CD4-positive, alpha-beta T cell treated with Interferon alpha-2 for 1 hour (primary cell): ENCODE results near the gene MAML2.
A peak's percentile ranks its signal among the peaks of the same experiment; 100 is the strongest.

Experiments
- DNase-seq, 2 donors: peaks; one replicate each; pipeline ENCODE4 v3.0.0-alpha.2; 2020 to 2022

The MAML2 gene

DNA sequence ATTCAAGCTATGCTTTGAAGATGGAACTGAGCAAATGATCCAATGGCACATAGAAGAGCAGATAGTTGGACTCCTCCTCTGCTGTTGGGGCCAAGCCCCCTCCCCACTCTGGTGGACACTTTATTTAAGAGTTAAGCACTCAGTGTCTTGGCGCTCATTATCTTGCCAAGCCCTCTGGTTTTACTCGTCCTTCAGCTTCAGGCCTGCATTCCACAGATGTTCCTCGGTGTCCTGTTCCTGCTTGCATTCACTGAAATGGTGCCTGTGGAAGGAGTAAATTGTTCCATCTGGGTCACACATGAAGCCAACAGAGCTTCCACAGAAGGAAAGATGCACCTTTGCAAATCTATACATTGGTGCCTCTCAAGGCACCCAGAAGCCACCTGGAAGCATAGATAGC lies 26.1 kb downstream of the MAML2 start:
- no peak for DNase-seq

GRCh38 chr11:96315476-96315875 lies 27.5 kb downstream of the MAML2 start:
- no peak for DNase-seq

- no peak for DNase-seq
Measured at GRCh38 chr11:96314326-96315020, 28.5 kb downstream of the MAML2 start.

GRCh38 chr11:96313163-96313562 lies 29.8 kb downstream of the MAML2 start:
- no peak for DNase-seq

GRCh38 chr11:96311120-96311568 lies 31.9 kb downstream of the MAML2 start:
- DNase-seq, result no peak

GRCh38 chr11:96310236-96310635 lies 32.8 kb downstream of the MAML2 start:
- DNase-seq, result no peak

DNA sequence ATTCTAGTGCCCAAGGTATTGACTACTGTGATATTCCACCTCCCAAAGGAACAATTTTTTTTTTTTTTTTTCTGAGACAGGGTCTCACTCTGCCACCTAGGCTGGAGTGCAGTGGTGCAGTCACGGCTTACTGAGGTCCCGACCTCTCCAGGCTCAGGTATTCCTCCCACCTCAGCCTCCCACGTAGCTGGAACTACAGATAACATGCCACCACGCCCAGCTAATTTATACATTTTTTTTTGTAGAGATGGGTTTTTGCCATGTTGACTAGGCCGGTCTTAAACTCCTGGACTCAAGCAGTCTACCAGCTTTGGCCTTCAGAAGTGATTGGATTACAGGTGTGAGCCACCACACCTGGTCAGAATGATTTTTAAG lies 33.4 kb downstream of the MAML2 start:
- no peak for DNase-seq

GRCh38 chr11:96309016-96309642 lies 33.9 kb downstream of the MAML2 start:
- no peak for DNase-seq

GRCh38 chr11:96307776-96308140 lies 35.2 kb downstream of the MAML2 start:
- no peak for DNase-seq

DNA sequence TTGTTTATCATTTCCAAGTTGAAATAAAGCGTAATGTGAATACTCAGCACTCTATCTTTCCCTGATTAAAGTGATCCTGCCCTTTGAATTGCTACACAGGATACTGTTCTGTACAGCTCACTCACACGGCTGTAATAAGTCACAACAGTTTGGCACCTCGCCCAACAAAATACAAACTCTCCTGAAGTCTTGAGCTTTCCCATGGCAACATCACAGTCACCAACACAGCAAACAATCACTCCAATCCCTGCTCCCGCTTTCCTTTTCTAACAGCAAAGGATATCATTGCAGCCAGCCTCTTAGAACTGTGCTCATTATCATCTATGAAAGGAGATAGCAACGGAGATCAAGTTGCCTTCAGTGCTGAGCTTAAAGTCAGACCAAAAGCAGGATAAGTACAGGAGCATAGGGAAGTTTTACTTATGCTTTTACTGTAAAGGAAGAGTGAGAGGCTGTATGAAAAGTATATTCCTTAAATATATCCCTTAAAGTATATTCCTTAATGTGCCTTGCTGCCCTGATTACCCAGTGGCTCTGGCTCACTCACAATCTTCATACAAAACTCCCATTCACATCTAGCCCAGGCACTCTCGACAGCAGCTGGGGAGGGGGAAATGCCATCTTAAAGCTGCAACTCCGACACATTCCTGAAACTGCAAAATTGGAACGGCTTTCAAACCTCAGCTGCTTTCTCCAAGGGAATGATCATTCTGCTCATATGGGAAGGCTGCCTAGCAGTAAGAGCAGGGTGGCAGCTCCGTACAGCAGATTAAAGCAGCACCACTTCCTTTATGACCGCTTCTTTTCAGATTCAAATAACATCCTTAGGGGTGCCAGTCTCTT lies 35.8 kb downstream of the MAML2 start:
- no peak for DNase-seq

- no peak for DNase-seq
Measured at GRCh38 chr11:96306600-96306932, 36.4 kb downstream of the MAML2 start.

DNA sequence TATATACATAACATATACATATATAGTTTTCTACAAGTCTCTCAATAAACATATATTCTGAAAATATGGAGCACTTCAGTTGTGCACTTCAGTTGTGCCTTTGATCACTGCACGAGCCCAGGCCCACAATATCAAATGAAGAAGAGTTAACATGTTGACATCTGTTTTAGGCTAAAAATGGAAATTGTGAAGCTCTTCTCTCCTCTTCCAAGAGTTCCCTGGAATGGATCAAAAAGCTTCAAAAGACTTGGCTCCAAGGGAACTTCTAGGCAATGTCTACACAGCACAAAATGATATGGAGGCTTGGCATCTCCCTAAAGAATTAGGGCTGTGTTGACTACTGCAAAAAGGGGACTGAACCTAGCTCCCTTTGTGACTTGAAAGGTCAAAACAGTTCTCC lies 36.9 kb downstream of the MAML2 start:
- no peak for DNase-seq

- no peak for DNase-seq
Measured at GRCh38 chr11:96303980-96304379, 39.0 kb downstream of the MAML2 start.

DNA sequence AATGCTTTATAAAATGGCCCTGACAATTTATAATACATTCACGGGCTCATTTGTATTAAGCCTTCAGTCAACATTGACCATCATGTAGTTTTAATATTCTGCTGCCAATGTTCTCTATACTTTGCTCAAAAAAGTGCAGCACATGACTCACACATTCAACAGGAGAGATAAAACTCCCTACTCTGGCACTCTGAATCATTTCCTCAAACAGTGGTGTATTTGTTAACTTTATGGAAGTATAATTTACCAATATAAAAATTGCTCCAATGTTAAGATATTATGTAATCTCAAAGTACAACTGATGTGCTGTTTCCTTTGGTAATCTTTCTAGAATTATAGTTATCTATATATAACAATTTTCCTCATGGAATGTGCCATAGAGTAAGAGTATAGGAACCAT lies 39.9 kb downstream of the MAML2 start:
- DNase-seq, result no peak

- no peak for DNase-seq
Measured at GRCh38 chr11:96301818-96302217, 41.2 kb downstream of the MAML2 start.

- DNase-seq, result peak in 1 of 2 donors; percentile 6
Measured at GRCh38 chr11:96299155-96299888, 43.7 kb downstream of the MAML2 start.

DNA sequence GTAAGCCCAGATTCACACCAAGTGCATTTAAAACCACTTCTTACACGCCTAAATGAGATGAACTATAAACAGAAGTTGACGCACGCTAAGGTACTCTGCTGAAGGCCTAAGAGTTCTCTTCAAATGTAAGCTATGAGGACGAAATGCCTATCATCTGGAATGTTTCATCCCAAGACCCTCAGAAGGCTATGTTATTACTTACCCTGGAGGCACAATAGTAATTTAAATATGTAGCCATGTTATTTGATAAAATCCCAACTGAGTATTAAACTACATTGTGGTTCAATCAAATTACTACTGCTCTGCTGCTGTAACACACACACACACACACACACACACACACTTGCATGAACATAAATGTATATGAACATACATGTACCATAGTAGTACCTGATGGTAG lies 47.6 kb downstream of the MAML2 start:
- DNase-seq, result no peak

DNA sequence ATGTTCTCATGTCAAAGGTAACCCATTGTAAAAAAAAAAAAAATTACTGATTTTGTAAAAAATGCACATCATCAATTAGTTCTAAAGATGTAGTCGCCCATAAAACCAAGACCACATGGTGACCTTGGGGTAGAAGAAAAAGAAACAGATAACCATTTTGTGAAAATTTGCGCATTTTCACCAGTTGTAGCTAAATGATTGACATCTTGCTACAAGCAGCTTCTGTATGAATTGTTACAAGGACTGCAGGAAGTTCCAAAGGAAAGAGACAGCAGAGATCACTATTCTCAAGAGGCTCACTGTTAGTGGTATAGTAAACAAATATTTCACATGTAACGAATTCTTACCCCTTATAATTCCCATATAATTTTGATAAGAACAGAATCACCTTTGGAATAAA lies 48.7 kb downstream of the MAML2 start:
- no peak for DNase-seq

DNA sequence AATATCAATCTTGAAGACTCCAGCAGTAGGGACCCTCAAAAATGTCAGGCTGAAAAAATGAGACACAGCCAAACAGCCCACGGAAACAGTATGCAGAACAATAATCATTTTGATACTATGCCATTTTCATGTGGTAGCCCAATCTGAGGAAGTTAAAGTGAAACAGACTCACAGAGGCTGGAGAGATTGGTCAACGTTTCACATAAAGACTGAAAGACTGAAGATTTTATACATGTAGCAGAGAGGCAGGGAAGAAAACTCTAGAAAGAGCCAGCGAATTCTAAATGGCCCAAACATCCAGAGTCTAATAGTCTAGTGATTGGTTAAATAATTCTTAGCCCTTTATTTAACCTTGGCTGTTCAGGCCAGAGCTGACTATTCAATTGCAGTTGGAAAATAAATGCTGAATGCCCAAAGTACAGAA lies 49.4 kb downstream of the MAML2 start:
- peak in 1 of 2 donors; percentile 31 for DNase-seq

DNA sequence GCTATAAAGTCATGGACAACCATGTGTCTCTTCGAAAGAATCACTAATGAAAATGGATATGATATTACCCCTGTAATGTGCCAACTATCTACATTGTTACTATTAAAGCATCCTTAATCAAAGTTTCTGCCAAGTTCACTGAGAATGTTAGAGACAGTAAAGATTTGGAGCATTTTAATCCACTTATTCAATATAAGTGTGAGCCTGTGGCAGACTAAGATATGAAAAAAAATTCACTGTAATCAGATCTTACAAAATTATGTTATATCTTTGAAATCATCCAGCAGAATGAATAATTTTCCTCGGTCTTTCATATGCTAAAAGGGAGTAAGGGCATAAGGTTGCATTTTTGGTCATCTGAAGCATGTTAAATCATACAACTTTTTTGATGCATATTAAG lies 49.9 kb downstream of the MAML2 start:
- no peak for DNase-seq

DNA sequence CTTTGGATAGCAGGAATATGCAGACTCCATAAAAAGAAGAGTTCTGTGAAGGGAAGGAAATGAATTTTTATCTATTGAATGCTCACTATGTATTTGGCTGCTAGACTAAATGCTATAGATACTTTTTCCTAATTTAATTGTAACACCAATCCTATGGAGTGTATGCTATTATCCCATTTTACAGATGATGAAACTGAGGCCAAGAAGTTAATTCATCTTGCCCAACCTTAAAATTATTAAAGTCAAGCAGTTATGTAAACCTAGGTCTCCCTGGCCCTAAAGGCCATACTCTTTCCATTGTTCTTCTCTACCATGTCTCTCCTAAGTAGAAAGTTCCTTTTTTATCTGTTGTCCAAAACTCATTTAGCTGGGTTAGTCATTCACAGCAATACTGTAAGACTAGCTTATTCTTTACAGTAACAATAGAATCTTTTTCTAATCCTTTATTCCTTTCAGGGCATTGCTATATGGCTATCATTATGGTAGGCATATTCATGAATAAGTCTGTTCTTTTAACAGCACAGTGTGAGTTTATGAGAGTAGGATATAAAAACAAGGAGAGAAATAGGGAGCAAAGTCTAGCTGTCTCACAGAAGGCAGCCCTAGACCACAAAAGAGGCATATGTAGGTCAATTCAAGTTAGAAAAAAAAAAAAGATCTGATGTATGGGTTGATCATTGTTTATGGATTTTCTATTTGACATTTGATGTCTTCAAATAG lies 50.5 kb downstream of the MAML2 start:
- no peak for DNase-seq

GRCh38 chr11:96290631-96291030 lies 52.4 kb downstream of the MAML2 start:
- no peak for DNase-seq

DNA sequence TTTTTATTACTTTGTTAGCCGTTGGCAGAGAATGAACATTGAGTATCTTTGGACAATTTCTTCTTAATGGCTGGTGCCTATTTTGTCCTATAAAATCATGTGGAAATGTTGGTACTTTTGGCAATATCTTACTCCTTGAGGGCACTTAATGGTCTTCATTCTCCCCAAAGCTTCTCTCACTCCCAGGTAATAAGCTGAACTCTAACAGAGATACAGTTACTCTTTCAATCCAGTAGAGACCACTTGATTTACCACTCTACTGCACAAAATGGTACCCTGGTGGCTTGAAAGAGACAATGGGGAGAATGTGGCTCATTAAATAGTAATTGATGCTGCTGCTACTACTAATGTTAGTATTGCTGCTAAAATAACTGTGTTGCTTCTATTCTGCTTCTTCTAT lies 53.0 kb downstream of the MAML2 start:
- no peak for DNase-seq
